Fibroblast of the aortic adventitia (primary cell): ENCODE results near the gene WSCD2. TPM values are rescaled to one million over a fixed set of nuclear protein-coding genes. Genes with fewer than 3 reads are reported as not detected.

ENCODE experiments used
- DNase-seq: peaks from one replicate; pipeline ENCODE4 v3.0.0-alpha.2; 2010; ENCODE audit warnings: low read depth
- H3K4me3 ChIP-seq: 2 replicates; pipeline ENCODE4 v1.5.1; 2011; ENCODE audit warnings: low read depth, mild to moderate bottlenecking, control low read depth, low read length, moderate library complexity
- CTCF ChIP-seq: IDR thresholded peaks from 2 replicates; pipeline ENCODE4 v1.5.1; 2011; ENCODE audit warnings: mild to moderate bottlenecking, low read length, control low read depth, inconsistent platforms; ENCODE audit not compliant: insufficient read depth
- total RNA-seq: library from RNA; depleted of rRNA; stranded (reverse); fragments of >200 nt; gene quantifications from 2 replicates; pipeline ENCODE4 v1.2.3, GENCODE V29; 2012; ENCODE audit warnings: low replicate concordance

WSCD2 gene
- total RNA-seq, 1 donor: not detected

GRCh38 chr12:108191938-108192337 lies 62.9 kb downstream of the WSCD2 start:
- TF ChIP-seq CTCF: no peak
- DNase-seq: no peak
- no peak overlapping the region for H3K4me3 ChIP-seq

- H3K4me3 ChIP-seq: no peak overlapping the region
- DNase-seq: no peak
- TF ChIP-seq CTCF: no peak
Observed at GRCh38 chr12:108193493-108193892, 64.4 kb downstream of the WSCD2 start.

- H3K4me3 ChIP-seq: no peak overlapping the region
- DNase-seq: peak; percentile 17
- TF ChIP-seq CTCF: peak; percentile 63
Observed at GRCh38 chr12:108193917-108194316, 64.8 kb downstream of the WSCD2 start.

GRCh38 chr12:108194585-108194984 lies 65.5 kb downstream of the WSCD2 start:
- DNase-seq: no peak
- TF ChIP-seq CTCF: no peak
- H3K4me3 ChIP-seq: no peak overlapping the region

- no peak for TF ChIP-seq CTCF
- no peak for DNase-seq
- H3K4me3 ChIP-seq: no peak overlapping the region
Observed at GRCh38 chr12:108196319-108196718, 67.2 kb downstream of the WSCD2 start.

GRCh38 chr12:108196921-108197320 lies 67.8 kb downstream of the WSCD2 start:
- no peak for TF ChIP-seq CTCF
- no peak overlapping the region for H3K4me3 ChIP-seq
- no peak for DNase-seq

- no peak for DNase-seq
- no peak for TF ChIP-seq CTCF
- no peak overlapping the region for H3K4me3 ChIP-seq
Observed at GRCh38 chr12:108198043-108198442, 69.0 kb downstream of the WSCD2 start.
